AG04450 (cell line): ENCODE data around the gene HCAR2. TPM values are rescaled to one million over a fixed set of nuclear protein-coding genes. Genes with fewer than 3 reads are reported as not detected.
"Not testable (repeated sequence)": the region's sequence is repeated elsewhere in the genome, so short reads cannot be mapped to it uniquely, and the experiment has no call there.

Experiments used
- CTCF ChIA-PET: fragments of 300-600, 350-600 bp; formaldehyde crosslinking; extraction: SDS; loops from one replicate; lab custom pipeline; 2022; ENCODE audit warnings: antibody characterized with exemption, inconsistent platforms; lab: Charles Lee
- POLR2A ChIA-PET: fragments of 350-600 bp; formaldehyde crosslinking; extraction: SDS; loops from one replicate; lab custom pipeline; 2021; ENCODE audit warnings: antibody characterized with exemption, inconsistent platforms; lab: Yijun Ruan, JAX
- DNase-seq: peaks from one replicate; pipeline ENCODE4 v3.0.0-alpha.2; 2011; ENCODE audit warnings: low read depth, low spot score
- H3K27ac ChIP-seq: one replicate; pipeline ENCODE4 v1.5.1; 2012; ENCODE audit warnings: low read depth, low read length, control low read depth
- H3K27me3 ChIP-seq: one replicate; pipeline ENCODE4 v1.6.0; 2012; ENCODE audit warnings: low read length; ENCODE audit not compliant: control insufficient read depth, insufficient read depth
- H3K4me3 ChIP-seq: 2 replicates; pipeline ENCODE4 v1.5.1; 2011; ENCODE audit warnings: mild to moderate bottlenecking, low read depth, low read length, control low read depth
- H3K9me3 ChIP-seq: 2 replicates; pipeline ENCODE4 v1.5.1; 2012; ENCODE audit warnings: low read length; ENCODE audit not compliant: control insufficient read depth, insufficient read depth
- CTCF ChIP-seq: IDR thresholded peaks from 2 replicates; pipeline ENCODE4 v1.5.1; 2011; ENCODE audit warnings: low read depth, low read length, control low read depth, inconsistent platforms
- polyA plus RNA-seq: library from polyadenylated mRNA; depleted of rRNA; stranded (reverse); fragments of >200 nt; gene quantifications from 2 replicates; pipeline ENCODE4 v1.2.3, GENCODE V29; 2011

The HCAR2 gene
- polyA plus RNA-seq, 1 experiment = not detected

- ChIA-PET POLR2A (interaction anchor here (0.7 kb wide), 1 partner anchor 87 kb away, joined by 7 read pairs; no protein-coding TSS in a partner anchor), CTCF (no interaction called here)
- no peak for DNase-seq
These were observed 21.6 kb upstream of the HCAR2 start for GRCh38 chr12:122724641-122725243.

GRCh38 chr12:122722387-122722786 is 19.2 kb upstream of the HCAR2 start:
- CTCF ChIA-PET = no interaction called here
- no peaks in the 10 kb centered on the region for H3K9me3 ChIP-seq
- POLR2A ChIA-PET = no interaction called here

More at GRCh38 chr12:122724641-122725243, 21.6 kb upstream of the HCAR2 start:
- Histone ChIP-seq H3K9me3 (no peaks in the 10 kb centered on the region; the same call in 1 of the 2 replicates), H3K27ac (no peak overlapping the region), H3K4me3 (no peak overlapping the region), H3K27me3 (peaks cover 10% of the 10 kb centered on the region)
- TF ChIP-seq CTCF = no peak

GRCh38 chr12:122721057-122721545 is 17.9 kb upstream of the HCAR2 start:
- no peak for DNase-seq
- H3K27ac ChIP-seq = no peak overlapping the region
- H3K4me3 ChIP-seq = no peak overlapping the region
- CTCF ChIA-PET = no interaction called here
- peaks cover 8% of the 10 kb centered on the region for H3K27me3 ChIP-seq
- no peak for TF ChIP-seq CTCF
- POLR2A ChIA-PET = no interaction called here
- H3K9me3 ChIP-seq = no peaks in the 10 kb centered on the region

More at GRCh38 chr12:122722387-122722786, 19.2 kb upstream of the HCAR2 start:
- DNase-seq = no peak
- H3K27ac ChIP-seq = no peak overlapping the region
- H3K4me3 ChIP-seq = no peak overlapping the region
- peaks cover 3% of the 10 kb centered on the region for H3K27me3 ChIP-seq
- no peak for TF ChIP-seq CTCF

GRCh38 chr12:122716658-122717057 is 13.5 kb upstream of the HCAR2 start, which contains the start of gene HCAR3:
Gene HCAR3 (minus strand): TSS chr12:122716811. CDS start chr12:122716737, 74 bp downstream.
- H3K9me3 ChIP-seq, DNase-seq, CTCF ChIA-PET, H3K4me3 ChIP-seq, H3K27ac ChIP-seq, H3K27me3 ChIP-seq, POLR2A ChIA-PET: not testable (repeated sequence)

- H3K27ac ChIP-seq, H3K9me3 ChIP-seq, DNase-seq, H3K4me3 ChIP-seq, POLR2A ChIA-PET, CTCF ChIA-PET, H3K27me3 ChIP-seq: not testable (repeated sequence)
These were observed 12.1 kb upstream of the HCAR2 start for GRCh38 chr12:122715211-122715610.

GRCh38 chr12:122713491-122714188 is 10.5 kb upstream of the HCAR2 start:
- H3K4me3 ChIP-seq, H3K27me3 ChIP-seq, H3K27ac ChIP-seq, DNase-seq, CTCF ChIA-PET, H3K9me3 ChIP-seq, POLR2A ChIA-PET: not testable (repeated sequence)

GRCh38 chr12:122711266-122711665 is 8.1 kb upstream of the HCAR2 start:
- POLR2A ChIA-PET = not testable (repeated sequence)

GRCh38 chr12:122710341-122710740 is 7.2 kb upstream of the HCAR2 start:
- POLR2A ChIA-PET, CTCF ChIA-PET, H3K27ac ChIP-seq, H3K4me3 ChIP-seq, H3K27me3 ChIP-seq, DNase-seq, H3K9me3 ChIP-seq: not testable (repeated sequence)

More at GRCh38 chr12:122711266-122711665, 8.1 kb upstream of the HCAR2 start:
- H3K9me3 ChIP-seq, H3K27me3 ChIP-seq, H3K27ac ChIP-seq, H3K4me3 ChIP-seq, DNase-seq: not testable (repeated sequence)
- CTCF ChIA-PET = interaction anchor here (0.5 kb wide), 1 partner anchor 95 kb away, joined by 4 read pairs; no protein-coding TSS in a partner anchor

GRCh38 chr12:122709287-122709686 is 6.1 kb upstream of the HCAR2 start:
- DNase-seq, H3K27me3 ChIP-seq, H3K4me3 ChIP-seq, POLR2A ChIA-PET, CTCF ChIA-PET, H3K27ac ChIP-seq, H3K9me3 ChIP-seq: not testable (repeated sequence)
